ENCODE data around the gene KLF7. TPM values are rescaled to one million over a fixed set of nuclear protein-coding genes. Genes with fewer than 3 reads are reported as not detected.

KLF7 gene
- total RNA-seq, 1 experiment from 2014 or later, result 32.2 TPM

DNA sequence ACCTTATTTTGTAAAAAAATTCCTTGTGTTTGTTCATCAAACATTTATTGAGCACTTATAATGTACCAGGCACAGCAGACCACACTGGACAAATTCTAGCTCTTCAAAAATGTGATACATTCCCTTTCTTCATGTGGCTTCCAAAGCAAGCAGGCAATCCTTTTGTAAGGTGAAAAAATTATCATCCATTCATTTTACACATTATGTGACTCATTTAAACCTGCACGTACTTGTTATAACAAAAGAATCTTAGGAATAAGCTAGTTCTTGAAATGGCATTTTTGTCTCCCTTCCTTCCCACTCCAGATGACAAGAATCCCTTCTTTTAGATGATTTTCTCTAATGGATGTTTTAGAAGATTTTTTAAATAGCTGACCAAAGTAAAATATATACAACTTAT lies 104.6 kb downstream of the KLF7 start:
- Histone ChIP-seq H4K8ac (replicated peaks; ENCODE audit: insufficient read length, low read depth, low read length) (no peak overlapping the region), H4K5ac (ENCODE audit: insufficient read length, low read depth, low read length) (no peak overlapping the region), H3K23me2 (ENCODE audit: insufficient read length, low read depth, low read length, poor library complexity, severe bottlenecking) (no peaks in the 10 kb centered on the region), H3K18ac (ENCODE audit: insufficient read length, low read depth, low read length) (no peak overlapping the region), H3K79me2 (ENCODE audit: insufficient read depth, low read length) (no peaks in the 10 kb centered on the region), H4K20me1 (ENCODE audit: control insufficient read depth, insufficient read depth, insufficient read length) (no peaks in the 10 kb centered on the region), H3K27me3 (ENCODE audit: insufficient read depth, low read length) (no peaks in the 10 kb centered on the region), H2BK12ac (ENCODE audit: insufficient read length, low read depth, low read length) (no peak overlapping the region), H2BK120ac (ENCODE audit: low read depth, low read length, poor library complexity, severe bottlenecking) (no peak overlapping the region), H3K4me2 (ENCODE audit: insufficient read depth, insufficient read length, low read length) (no peak overlapping the region), H3K79me1 (ENCODE audit: insufficient read depth, low read depth, low read length, poor library complexity, severe bottlenecking) (no peaks in the 10 kb centered on the region), H2BK5ac (ENCODE audit: insufficient read length, low read length) (no peak overlapping the region), H2AK5ac (ENCODE audit: insufficient read length, low read length) (no peak overlapping the region), H3K56ac (ENCODE audit: insufficient read length, low read depth, low read length) (no peak overlapping the region), H3K23ac (ENCODE audit: insufficient read length, low read depth, low read length) (no peak overlapping the region), H3K4ac (ENCODE audit: low read depth, low read length) (no peak overlapping the region), H2BK15ac (ENCODE audit: low read depth, low read length) (no peak overlapping the region), H3K14ac (ENCODE audit: insufficient read depth, low read length) (no peak overlapping the region), H4K91ac (ENCODE audit: insufficient read length, low read depth, low read length) (no peak overlapping the region), H2AFZ (ENCODE audit: low read length) (no peak overlapping the region), H3T11ph (ENCODE audit: low read length) (no peak overlapping the region), H3K4me1 (ENCODE audit: insufficient read depth, low read length) (no peaks in the 10 kb centered on the region), H3K27ac (ENCODE audit: insufficient read length, low read depth, low read length) (no peak overlapping the region), H3K9ac (ENCODE audit: extremely low read depth, insufficient read length, low read length) (no peak overlapping the region), H2BK20ac (ENCODE audit: low read depth, low read length, poor library complexity, severe bottlenecking) (no peak overlapping the region), H3K9me3 (ENCODE audit: control insufficient read depth, low read depth, low read length) (no peaks in the 10 kb centered on the region)
- Mint-ChIP-seq H3K4me1 (peaks cover 2 to 4% of the 10 kb centered on the region in 2 experiments), H3K9me3 (no peaks in the 10 kb centered on the region), H3K27ac (no peak overlapping the region), H3K4me3 (no peak overlapping the region), H3K36me3 (ENCODE audit: insufficient read depth in 1 of 3, low read depth in 3 of 3) (no peaks in the 10 kb centered on the region), H3K27me3 (ENCODE audit: low read depth) (no peaks in the 10 kb centered on the region; the same call in 1 of the 2 replicates)
- DNase-seq, result no peak
- WGBS (ENCODE audit: extremely low coverage, insufficient read length, low lambda C conversion rate), result no CpG with 5 or more reads among the region's 1 CpG
- TF ChIP-seq, protein P1, sequence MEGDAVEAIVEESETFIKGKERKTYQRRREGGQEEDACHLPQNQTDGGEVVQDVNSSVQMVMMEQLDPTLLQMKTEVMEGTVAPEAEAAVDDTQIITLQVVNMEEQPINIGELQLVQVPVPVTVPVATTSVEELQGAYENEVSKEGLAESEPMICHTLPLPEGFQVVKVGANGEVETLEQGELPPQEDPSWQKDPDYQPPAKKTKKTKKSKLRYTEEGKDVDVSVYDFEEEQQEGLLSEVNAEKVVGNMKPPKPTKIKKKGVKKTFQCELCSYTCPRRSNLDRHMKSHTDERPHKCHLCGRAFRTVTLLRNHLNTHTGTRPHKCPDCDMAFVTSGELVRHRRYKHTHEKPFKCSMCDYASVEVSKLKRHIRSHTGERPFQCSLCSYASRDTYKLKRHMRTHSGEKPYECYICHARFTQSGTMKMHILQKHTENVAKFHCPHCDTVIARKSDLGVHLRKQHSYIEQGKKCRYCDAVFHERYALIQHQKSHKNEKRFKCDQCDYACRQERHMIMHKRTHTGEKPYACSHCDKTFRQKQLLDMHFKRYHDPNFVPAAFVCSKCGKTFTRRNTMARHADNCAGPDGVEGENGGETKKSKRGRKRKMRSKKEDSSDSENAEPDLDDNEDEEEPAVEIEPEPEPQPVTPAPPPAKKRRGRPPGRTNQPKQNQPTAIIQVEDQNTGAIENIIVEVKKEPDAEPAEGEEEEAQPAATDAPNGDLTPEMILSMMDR (conservative IDR thresholded peaks at IDR 0.05), result no peak
